MM.1S (cell line): ENCODE measurements around the gene SGCD.

Experiments used
- DNase-seq: peaks from one replicate; pipeline ENCODE4 v3.0.0-alpha.2; 2015
- H2AFZ ChIP-seq: fragments of 300-600 bp; sonication (generic); 2 replicates; pipeline ENCODE4 v1.6.0; 2016; ENCODE audit warnings: antibody characterized with exemption, low read length
- H3F3A ChIP-seq: fragments of 300-600 bp; sonication (generic); 2 replicates; pipeline ENCODE4 v1.6.1; 2016; ENCODE audit warnings: mild to moderate bottlenecking, antibody characterized with exemption, low read length, moderate library complexity, mixed read lengths; ENCODE audit not compliant: insufficient read depth
- H3K27ac ChIP-seq: fragments of 300-600 bp; sonication (generic); 2 replicates; pipeline ENCODE4 v1.5.1; 2016; ENCODE audit warnings: mild to moderate bottlenecking, low read length
- H3K27me3 ChIP-seq: fragments of 300-600 bp; sonication (generic); replicated peaks from 2 replicates; pipeline ENCODE4 v1.6.0; 2016; ENCODE audit warnings: low read length; ENCODE audit not compliant: insufficient read depth
- H3K36me3 ChIP-seq: fragments of 300-600 bp; sonication (generic); replicated peaks from 2 replicates; pipeline ENCODE4 v1.6.1; 2016; ENCODE audit warnings: mild to moderate bottlenecking, low read length, mixed read lengths; ENCODE audit not compliant: insufficient read depth
- H3K4me1 ChIP-seq: fragments of 300-600 bp; sonication (generic); 2 replicates; pipeline ENCODE4 v1.6.1; 2016; ENCODE audit warnings: low read length, mixed read lengths
- H3K4me2 ChIP-seq: fragments of 300-600 bp; sonication (generic); 2 replicates; pipeline ENCODE4 v1.6.0; 2016; ENCODE audit warnings: low read depth, low read length
- H3K4me3 ChIP-seq: fragments of 300-600 bp; sonication (generic); 2 replicates; pipeline ENCODE4 v1.5.1; 2016; ENCODE audit warnings: low read length, mixed read lengths
- H3K79me2 ChIP-seq: fragments of 300-600 bp; sonication (generic); 2 replicates; pipeline ENCODE4 v1.6.1; 2016; ENCODE audit warnings: mixed run types, low read length, mixed read lengths
- H3K9ac ChIP-seq: fragments of 300-600 bp; sonication (generic); 2 replicates; pipeline ENCODE4 v1.6.1; 2016; ENCODE audit warnings: low read length, mixed read lengths
- H3K9me2 ChIP-seq: fragments of 300-600 bp; sonication (generic); replicated peaks from 2 replicates; pipeline ENCODE4 v1.6.1; 2016; ENCODE audit warnings: mild to moderate bottlenecking, low read length, mixed read lengths; ENCODE audit not compliant: insufficient read depth
- H3K9me3 ChIP-seq: fragments of 300-600 bp; sonication (generic); replicated peaks from 2 replicates; pipeline ENCODE4 v1.6.1; 2016; ENCODE audit warnings: mild to moderate bottlenecking, low read length, mixed read lengths; ENCODE audit not compliant: insufficient read depth
- H4K20me1 ChIP-seq: fragments of 300-600 bp; sonication (generic); 2 replicates; pipeline ENCODE4 v1.6.1; 2016; ENCODE audit warnings: mild to moderate bottlenecking, low read length, moderate library complexity, mixed read lengths; ENCODE audit not compliant: insufficient read depth
- CTCF ChIP-seq: fragments of 300-600 bp; sonication (generic); IDR thresholded peaks from 2 replicates; pipeline ENCODE4 v1.5.1; 2016; ENCODE audit warnings: antibody characterized with exemption, low read length, mixed read lengths
- EZH2 ChIP-seq: fragments of 300-600 bp; sonication (generic); optimal IDR thresholded peaks from 2 replicates; pipeline ENCODE3; 2017; ENCODE audit warnings: low read depth, mild to moderate bottlenecking, antibody characterized with exemption, low read length, mixed read lengths
- EZH2phosphoT487 ChIP-seq: fragments of 300-600 bp; sonication (generic); IDR thresholded peaks from 2 replicates; pipeline ENCODE4 v1.6.1; 2018; ENCODE audit warnings: antibody characterized with exemption, low read length

SGCD gene

GRCh38 chr5:156451505-156451904 lies 124.5 kb downstream of the SGCD start:
- Histone ChIP-seq H3K36me3 (no peaks in the 10 kb centered on the region), H3K4me2 (no peak overlapping the region), H3F3A (no peaks in the 10 kb centered on the region), H3K27me3 (no peaks in the 10 kb centered on the region), H2AFZ (no peak overlapping the region), H3K9me2 (no peaks in the 10 kb centered on the region), H3K27ac (no peak overlapping the region), H3K4me1 (0 out of 2 replicates have a peak, but pooled peaks cover 3% of the 10 kb centered on the region), H4K20me1 (no peaks in the 10 kb centered on the region), H3K4me3 (no peak overlapping the region), H3K79me2 (no peaks in the 10 kb centered on the region), H3K9ac (no peak overlapping the region), H3K9me3 (no peaks in the 10 kb centered on the region)
- no peak for TF ChIP-seq EZH2
- no peak for TF ChIP-seq CTCF
- no peak for TF ChIP-seq EZH2phosphoT487
- DNase-seq = no peak

- no peaks in the 10 kb centered on the region for H3K36me3 ChIP-seq
- no peak overlapping the region for H2AFZ ChIP-seq
- no peaks in the 10 kb centered on the region for H3K27me3 ChIP-seq
- H3K9me3 ChIP-seq = no peaks in the 10 kb centered on the region
- H3K79me2 ChIP-seq = no peaks in the 10 kb centered on the region
- peak; percentile 29 for DNase-seq
- no peaks in the 10 kb centered on the region for H3F3A ChIP-seq
- TF ChIP-seq EZH2phosphoT487 = no peak
- TF ChIP-seq CTCF = no peak
- TF ChIP-seq EZH2 = no peak
- no peak overlapping the region for H3K4me2 ChIP-seq
- H3K27ac ChIP-seq = no peak overlapping the region
- no peaks in the 10 kb centered on the region for H3K9me2 ChIP-seq
- H3K9ac ChIP-seq = no peak overlapping the region
- peaks cover 10% of the 10 kb centered on the region; the same call in 1 of the 2 replicates for H3K4me1 ChIP-seq
- no peak overlapping the region for H3K4me3 ChIP-seq
- no peaks in the 10 kb centered on the region for H4K20me1 ChIP-seq
Measured at GRCh38 chr5:156456857-156457256, 129.9 kb downstream of the SGCD start.

GRCh38 chr5:156459812-156460385 lies 132.9 kb downstream of the SGCD start:
- Histone ChIP-seq H3K9me2 (no peaks in the 10 kb centered on the region), H4K20me1 (no peaks in the 10 kb centered on the region), H3K4me3 (no peak overlapping the region), H3K9ac (no peak overlapping the region), H3K27me3 (no peaks in the 10 kb centered on the region), H3K79me2 (no peaks in the 10 kb centered on the region), H3F3A (no peaks in the 10 kb centered on the region), H3K36me3 (no peaks in the 10 kb centered on the region), H3K4me1 (peaks cover 10% of the 10 kb centered on the region; the same call in 1 of the 2 replicates), H2AFZ (no peak overlapping the region), H3K27ac (no peak overlapping the region), H3K9me3 (no peaks in the 10 kb centered on the region), H3K4me2 (no peak overlapping the region)
- TF ChIP-seq EZH2phosphoT487 (no peak), EZH2 (no peak), CTCF (no peak)
- no peak for DNase-seq
